IMR-90 (cell line): ENCODE results near the gene EXPH5. TPM values are rescaled to one million over a fixed set of nuclear protein-coding genes. Genes with fewer than 3 reads are reported as not detected.

Source experiments
- ATAC-seq: fragments of 200-7000 bp; cut with Tn5 transposase; 2 replicates; pipeline ENCODE4 v1.9.1; 2020; ENCODE audit warnings: low read depth, mild to moderate bottlenecking, moderate library complexity
- BruUV-seq: library from RNA; stranded (reverse); fragments of 400-500 nt; replicated peaks from 2 replicates; lab custom pipeline; 2021; lab: Mats Ljungman, UMichigan
- CTCF ChIA-PET: fragments of 300-600 bp; formaldehyde crosslinking; extraction: SDS; loops from one replicate; lab custom pipeline; 2021; ENCODE audit warnings: antibody characterized with exemption; lab: Yijun Ruan, JAX
- POLR2A ChIA-PET: fragments of 300-600 bp; sonication (Branson Sonifier 250); formaldehyde crosslinking; loops from one replicate; lab custom pipeline; 2022; ENCODE audit warnings: antibody characterized with exemption; ENCODE audit not compliant: unreplicated experiment; lab: Charles Lee
- DNase-seq: peaks from one replicate; pipeline ENCODE4 v3.0.0; 2013
- H2AFZ ChIP-seq: replicated peaks from 2 replicates; pipeline ENCODE3; 2013; ENCODE audit warnings: low read length, mild to moderate bottlenecking; ENCODE audit not compliant: poor library complexity
- H2AK5ac ChIP-seq: 2 replicates; pipeline ENCODE4 v1.6.1; 2013; ENCODE audit warnings: low read depth, low read length, inconsistent platforms
- H2AK9ac ChIP-seq: replicated peaks from 2 replicates; pipeline ENCODE3; 2013; ENCODE audit warnings: mild to moderate bottlenecking, low read depth, low read length, moderate library complexity; ENCODE audit not compliant: poor library complexity
- H2BK120ac ChIP-seq: 2 replicates; pipeline ENCODE4 v1.6.1; 2013; ENCODE audit warnings: low read depth, low read length, inconsistent platforms
- H2BK15ac ChIP-seq: 3 replicates; pipeline ENCODE4 v1.6.1; 2013; ENCODE audit warnings: low read depth, low read length, inconsistent platforms
- H2BK20ac ChIP-seq: 2 replicates; pipeline ENCODE4 v1.6.1; 2013; ENCODE audit warnings: low read depth, mild to moderate bottlenecking, inconsistent platforms, low read length, moderate library complexity
- H2BK5ac ChIP-seq: 2 replicates; pipeline ENCODE4 v1.6.1; 2013; ENCODE audit warnings: mild to moderate bottlenecking, low read depth, low read length, inconsistent platforms; ENCODE audit not compliant: poor library complexity, severe bottlenecking
- H3K14ac ChIP-seq: replicated peaks from 2 replicates; pipeline ENCODE4 v1.6.1; 2013; ENCODE audit warnings: low read depth, low read length, inconsistent platforms
- H3K18ac ChIP-seq: 2 replicates; pipeline ENCODE4 v1.6.1; 2013; ENCODE audit warnings: low read depth, low read length, control low read depth
- H3K23ac ChIP-seq: 2 replicates; pipeline ENCODE4 v1.6.1; 2013; ENCODE audit warnings: low read depth, low read length, inconsistent platforms
- H3K27ac ChIP-seq: 2 replicates; pipeline ENCODE4 v1.5.1; 2013; ENCODE audit warnings: mild to moderate bottlenecking, control low read depth, low read length; ENCODE audit not compliant: insufficient read depth
- H3K27me3 ChIP-seq: 2 replicates; pipeline ENCODE4 v1.6.1; 2013; ENCODE audit warnings: low read length; ENCODE audit not compliant: control insufficient read depth, insufficient read depth
- H3K36me3 ChIP-seq: 2 replicates; pipeline ENCODE4 v1.6.1; 2013; ENCODE audit warnings: low read length, mixed read lengths; ENCODE audit not compliant: control insufficient read depth, insufficient read depth
- H3K4ac ChIP-seq: 2 replicates; pipeline ENCODE4 v1.6.1; 2013; ENCODE audit warnings: low read depth, low read length, inconsistent platforms
- H3K4me1 ChIP-seq: 2 replicates; pipeline ENCODE4 v1.6.1; 2013; ENCODE audit warnings: low read length, mixed read lengths; ENCODE audit not compliant: control insufficient read depth, insufficient read depth
- H3K4me2 ChIP-seq: 2 replicates; pipeline ENCODE4 v1.6.1; 2013; ENCODE audit warnings: low read depth, mild to moderate bottlenecking, control low read depth, low read length, moderate library complexity
- H3K4me3 ChIP-seq: 2 replicates; pipeline ENCODE4 v1.5.1; 2013; ENCODE audit warnings: low read depth, mild to moderate bottlenecking, control low read depth, low read length, moderate library complexity; ENCODE audit not compliant: insufficient read depth
- H3K56ac ChIP-seq: 2 replicates; pipeline ENCODE4 v1.6.1; 2013; ENCODE audit warnings: low read length, inconsistent platforms; ENCODE audit not compliant: insufficient read depth; ENCODE audit errors: extremely low read depth
- H3K79me1 ChIP-seq, 2 experiments: 2 replicates each; pipeline ENCODE4 v1.6.1; 2013; ENCODE audit warnings: low read length in 2 of 2, inconsistent platforms in 1 of 2, low read depth in 1 of 2
- H3K9ac ChIP-seq: 2 replicates; pipeline ENCODE4 v1.6.1; 2013; ENCODE audit warnings: low read depth, low read length, control low read depth
- H3K9me1 ChIP-seq: 2 replicates; pipeline ENCODE4 v1.6.1; 2013; ENCODE audit warnings: low read length, inconsistent platforms; ENCODE audit not compliant: insufficient read depth
- H3K9me3 ChIP-seq: 2 replicates; pipeline ENCODE4 v1.6.1; 2013; ENCODE audit warnings: low read length; ENCODE audit not compliant: control insufficient read depth, insufficient read depth
- H4K20me1 ChIP-seq: 2 replicates; pipeline ENCODE4 v1.6.1; 2013; ENCODE audit warnings: low read length, inconsistent platforms; ENCODE audit not compliant: insufficient read depth
- H4K5ac ChIP-seq: 2 replicates; pipeline ENCODE4 v1.6.1; 2013; ENCODE audit warnings: mild to moderate bottlenecking, low read depth, low read length, control low read depth
- H4K8ac ChIP-seq, 2 experiments: 2 replicates each; pipeline ENCODE4 v1.6.1; 2013; ENCODE audit warnings: low read depth in 2 of 2, low read length in 2 of 2, control low read depth in 1 of 2, inconsistent platforms in 1 of 2
- H4K91ac ChIP-seq: 2 replicates; pipeline ENCODE4 v1.6.1; 2013; ENCODE audit warnings: low read depth, low read length, inconsistent platforms; ENCODE audit not compliant: insufficient read depth
- BHLHE40 ChIP-seq: fragments of 150-350 bp; IDR thresholded peaks from 2 replicates; pipeline ENCODE4 v1.6.1; 2016; ENCODE audit warnings: mild to moderate bottlenecking, low read depth, low read length
- CEBPB ChIP-seq: IDR thresholded peaks from 2 replicates; pipeline ENCODE4 v1.6.1; 2012; ENCODE audit warnings: low read depth, low read length, improper control_type of control experiment
- CHD1 ChIP-seq: IDR thresholded peaks from 2 replicates; pipeline ENCODE4 v1.6.1; 2012; ENCODE audit warnings: low read depth, low read length, improper control_type of control experiment
- FOS ChIP-seq: fragments of 150-350 bp; IDR thresholded peaks from 2 replicates; pipeline ENCODE4 v1.6.1; 2016; ENCODE audit warnings: low read depth, low read length
- MAFK ChIP-seq: IDR thresholded peaks from 2 replicates; pipeline ENCODE4 v1.6.1; 2012; ENCODE audit warnings: low read depth, low read length, improper control_type of control experiment
- MXI1 ChIP-seq: IDR thresholded peaks from 2 replicates; pipeline ENCODE4 v1.6.1; 2012; ENCODE audit warnings: low read depth, mild to moderate bottlenecking, low read length, moderate library complexity, borderline replicate concordance
- NFE2L2 ChIP-seq: fragments of 150-350 bp; IDR thresholded peaks from 2 replicates; pipeline ENCODE4 v1.6.1; 2016; ENCODE audit warnings: low read depth, mild to moderate bottlenecking, low read length
- POLR2A ChIP-seq: IDR thresholded peaks from 2 replicates; pipeline ENCODE4 v1.6.1; 2012; ENCODE audit warnings: mild to moderate bottlenecking, low read depth, low read length
- RAD21 ChIP-seq: IDR thresholded peaks from 2 replicates; pipeline ENCODE4 v1.6.1; 2012; ENCODE audit warnings: low read length, improper control_type of control experiment
- RFX5 ChIP-seq: IDR thresholded peaks from 2 replicates; pipeline ENCODE4 v1.8.0; 2012; ENCODE audit warnings: low read depth, mild to moderate bottlenecking, low read length, moderate library complexity
- WGBS, 2 experiments: methylation state at CpG; one replicate each; pipeline versions ENCODE4 v1.1.5 to v1.1.7; 2013; ENCODE audit warnings: missing lambda C conversion rate in 2 of 2; ENCODE audit not compliant: insufficient read length in 1 of 2; ENCODE audit errors: extremely low coverage in 2 of 2; 5-methylcytosine and 5-hydroxymethylcytosine counted together
- dilution Hi-C: fragments of 300-500 bp; cut with HindIII; formaldehyde crosslinking; loops from one replicate; pipeline ENCODE4 v1.14.3; 2018; ENCODE audit warnings: low sequenced_read_pairs; ENCODE audit not compliant: unreplicated experiment
- in situ Hi-C: fragments of 300-500 bp; cut with MboI; formaldehyde crosslinking; loops from 3 replicates; pipeline ENCODE4 v1.14.3; 2019; ENCODE audit warnings: low sequenced_read_pairs, inconsistent platforms, mixed read lengths
- intact Hi-C: fragments of 100-400 bp; cut with micrococcal nuclease; formaldehyde crosslinking; loops from 2 replicates; pipeline ENCODE4 v1.10.0; 2022
- polyA plus RNA-seq, 3 experiments: library from polyadenylated mRNA; depleted of rRNA; stranded (reverse); fragments of >200 nt; gene quantifications; 2 replicates each; pipeline ENCODE4 v1.2.3, GENCODE V29; 2012; ENCODE audit warnings: low replicate concordance in 1 of 3
- total RNA-seq: library from RNA; depleted of rRNA; stranded (reverse); fragments of >200 nt; gene quantifications from 2 replicates; pipeline ENCODE4 v1.2.3, GENCODE V29; 2012
- TF ChIP-seq, protein P1 (sequence below): fragments of 150-350 bp; IDR thresholded peaks from 2 replicates; pipeline ENCODE4 v1.6.1; 2016; ENCODE audit warnings: low read depth, mild to moderate bottlenecking, low read length, moderate library complexity, borderline replicate concordance
- TF ChIP-seq, protein P2 (sequence below): fragments of 150-350 bp; IDR thresholded peaks from 2 replicates; pipeline ENCODE4 v1.6.1; 2017; ENCODE audit warnings: mild to moderate bottlenecking, antibody characterized with exemption, low read length, low read depth
- TF ChIP-seq, protein P3 (sequence below): conservative IDR thresholded peaks from 2 replicates; pipeline ENCODE4 v1.5.1; 2012; ENCODE audit warnings: mild to moderate bottlenecking, low read depth, low read length, improper control_type of control experiment

The EXPH5 gene
- total and polyA plus RNA-seq, 2 of the 4 experiments (the other 2 are of a cell fraction) = 0.05 to 0.72 TPM

DNA sequence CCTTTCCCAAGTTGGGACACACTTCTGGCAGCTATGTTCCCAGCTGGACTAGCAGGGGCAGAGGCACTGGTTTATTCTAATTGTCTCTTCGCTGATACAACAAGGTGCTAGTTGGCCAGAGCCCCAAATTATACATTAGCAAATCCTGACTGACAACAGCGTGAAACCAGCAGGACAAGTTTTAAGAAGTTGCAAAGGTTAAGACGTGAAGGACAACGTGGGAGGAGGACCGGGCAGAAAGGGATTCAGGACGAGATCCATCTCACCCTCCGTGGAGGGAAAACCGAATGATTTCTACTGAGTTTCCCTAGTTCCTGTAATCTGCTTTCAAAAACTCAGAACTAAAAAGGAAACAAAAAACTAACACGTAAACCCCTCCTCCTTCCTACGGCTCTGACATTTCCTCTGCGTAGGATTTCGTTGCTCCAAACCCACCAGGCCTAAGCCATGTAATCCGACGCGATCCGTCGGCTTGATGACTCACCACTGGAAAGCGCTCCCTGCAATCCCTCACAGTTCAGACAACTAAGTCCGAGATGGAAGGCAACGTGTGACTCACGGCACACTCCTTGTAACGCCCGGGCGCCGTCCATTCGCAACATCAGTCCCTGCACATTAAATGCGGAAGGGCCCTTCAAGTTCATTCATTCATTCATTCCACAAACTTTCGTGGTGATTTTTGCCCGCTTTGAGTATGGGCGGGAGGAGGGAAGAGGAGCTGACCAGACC is 96.1 kb downstream of the EXPH5 start:
- Histone ChIP-seq H2BK15ac (peak overlapping the region; percentile 62; the same call in 2 of the 3 replicates), H3K9me1 (peaks cover 8% of the 10 kb centered on the region; the same call in 1 of the 2 replicates), H4K8ac (peak overlapping the region; percentile 34 to 90), H2BK120ac (peak overlapping the region; percentile 83), H3K27ac (peak overlapping the region; percentile 89), H3K18ac (peak overlapping the region; percentile 89), H2BK20ac (peak overlapping the region; percentile 42), H3K4me3 (peak overlapping the region; percentile 54), H2AK9ac (peak overlapping the region; percentile 92), H3K9ac (peak overlapping the region; percentile 91), H3K14ac (peak overlapping the region; percentile 78), H4K91ac (peak overlapping the region; percentile 87), H3K4ac (peak overlapping the region; percentile 92), H3K56ac (peak overlapping the region; percentile 92), H4K20me1 (no peaks in the 10 kb centered on the region), H3K27me3 (no peaks in the 10 kb centered on the region), H3K36me3 (no peaks in the 10 kb centered on the region; the same call in 1 of the 2 replicates), H3K4me1 (peaks cover 3% of the 10 kb centered on the region), H4K5ac (peak overlapping the region; percentile 83), H3K79me1 (peaks cover 20 to 37% of the 10 kb centered on the region in 2 experiments), H2AFZ (peak overlapping the region; percentile 98), H3K9me3 (no peaks in the 10 kb centered on the region), H3K23ac (peak overlapping the region; percentile 68), H3K4me2 (peak overlapping the region; percentile 85), H2AK5ac (peak overlapping the region; percentile 58), H2BK5ac (peak overlapping the region; percentile 92)
- dilution Hi-C loops = no loop called here
- intact Hi-C loops = loop anchor here (2.0 kb wide), 2 partner anchors 151 to 275 kb away; partner anchors contain the start of genes ATM and NPAT
- ATAC-seq = peak; percentile 89
- in situ Hi-C loops = no loop called here
- no TSS peak for BruUV-seq
- ChIA-PET POLR2A (interaction anchor here (0.6 kb wide), 1 partner anchor 61 kb away, joined by 8 read pairs; no protein-coding TSS in a partner anchor), CTCF (interaction anchor here (0.6 to 1.2 kb wide), 3 partner anchors 9 to 91 kb away, joined by 3 to 5 read pairs (median 3); no protein-coding TSS in a partner anchor)
- peak; percentile 100 for DNase-seq
- TF ChIP-seq RFX5 (no peak), CEBPB (peak; percentile 88), RAD21 (no peak), POLR2A (peak; percentile 71), MXI1 (0 out of 2 replicates have a peak, but pooled peaks have one; percentile 35), NFE2L2 (no peak), BHLHE40 (peak; percentile 89), CHD1 (0 out of 2 replicates have a peak, but pooled peaks have one; percentile 37), FOS (peak; percentile 100), MAFK (no peak)
- TF ChIP-seq, protein P1, sequence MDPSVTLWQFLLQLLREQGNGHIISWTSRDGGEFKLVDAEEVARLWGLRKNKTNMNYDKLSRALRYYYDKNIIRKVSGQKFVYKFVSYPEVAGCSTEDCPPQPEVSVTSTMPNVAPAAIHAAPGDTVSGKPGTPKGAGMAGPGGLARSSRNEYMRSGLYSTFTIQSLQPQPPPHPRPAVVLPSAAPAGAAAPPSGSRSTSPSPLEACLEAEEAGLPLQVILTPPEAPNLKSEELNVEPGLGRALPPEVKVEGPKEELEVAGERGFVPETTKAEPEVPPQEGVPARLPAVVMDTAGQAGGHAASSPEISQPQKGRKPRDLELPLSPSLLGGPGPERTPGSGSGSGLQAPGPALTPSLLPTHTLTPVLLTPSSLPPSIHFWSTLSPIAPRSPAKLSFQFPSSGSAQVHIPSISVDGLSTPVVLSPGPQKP = no peak
- TF ChIP-seq, protein P2, sequence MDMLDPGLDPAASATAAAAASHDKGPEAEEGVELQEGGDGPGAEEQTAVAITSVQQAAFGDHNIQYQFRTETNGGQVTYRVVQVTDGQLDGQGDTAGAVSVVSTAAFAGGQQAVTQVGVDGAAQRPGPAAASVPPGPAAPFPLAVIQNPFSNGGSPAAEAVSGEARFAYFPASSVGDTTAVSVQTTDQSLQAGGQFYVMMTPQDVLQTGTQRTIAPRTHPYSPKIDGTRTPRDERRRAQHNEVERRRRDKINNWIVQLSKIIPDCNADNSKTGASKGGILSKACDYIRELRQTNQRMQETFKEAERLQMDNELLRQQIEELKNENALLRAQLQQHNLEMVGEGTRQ = no peak
- TF ChIP-seq, protein P3, sequence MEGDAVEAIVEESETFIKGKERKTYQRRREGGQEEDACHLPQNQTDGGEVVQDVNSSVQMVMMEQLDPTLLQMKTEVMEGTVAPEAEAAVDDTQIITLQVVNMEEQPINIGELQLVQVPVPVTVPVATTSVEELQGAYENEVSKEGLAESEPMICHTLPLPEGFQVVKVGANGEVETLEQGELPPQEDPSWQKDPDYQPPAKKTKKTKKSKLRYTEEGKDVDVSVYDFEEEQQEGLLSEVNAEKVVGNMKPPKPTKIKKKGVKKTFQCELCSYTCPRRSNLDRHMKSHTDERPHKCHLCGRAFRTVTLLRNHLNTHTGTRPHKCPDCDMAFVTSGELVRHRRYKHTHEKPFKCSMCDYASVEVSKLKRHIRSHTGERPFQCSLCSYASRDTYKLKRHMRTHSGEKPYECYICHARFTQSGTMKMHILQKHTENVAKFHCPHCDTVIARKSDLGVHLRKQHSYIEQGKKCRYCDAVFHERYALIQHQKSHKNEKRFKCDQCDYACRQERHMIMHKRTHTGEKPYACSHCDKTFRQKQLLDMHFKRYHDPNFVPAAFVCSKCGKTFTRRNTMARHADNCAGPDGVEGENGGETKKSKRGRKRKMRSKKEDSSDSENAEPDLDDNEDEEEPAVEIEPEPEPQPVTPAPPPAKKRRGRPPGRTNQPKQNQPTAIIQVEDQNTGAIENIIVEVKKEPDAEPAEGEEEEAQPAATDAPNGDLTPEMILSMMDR = no peak
- 1% methylated on average over 14 of the region's 30 CpGs; no CpG with 5 or more reads in 1 of the 2 experiments for WGBS, 2 experiments
